DND-41 (cell line): Measurements from ENCODE around the gene NINJ1.

ENCODE experiments used
- CTCF ChIP-seq: IDR thresholded peaks from 2 replicates; pipeline ENCODE4 v1.5.1; 2012; ENCODE audit warnings: borderline replicate concordance, low read length, moderate library complexity, mild to moderate bottlenecking; ENCODE audit not compliant: poor library complexity, severe bottlenecking; ENCODE audit errors: extremely low read depth
- EZH2 ChIP-seq: IDR thresholded peaks from 3 replicates; pipeline ENCODE4 v1.6.1; 2012; ENCODE audit warnings: borderline replicate concordance, low read depth, mild to moderate bottlenecking, moderate library complexity, low read length, inconsistent platforms; ENCODE audit not compliant: severe bottlenecking

DNA sequence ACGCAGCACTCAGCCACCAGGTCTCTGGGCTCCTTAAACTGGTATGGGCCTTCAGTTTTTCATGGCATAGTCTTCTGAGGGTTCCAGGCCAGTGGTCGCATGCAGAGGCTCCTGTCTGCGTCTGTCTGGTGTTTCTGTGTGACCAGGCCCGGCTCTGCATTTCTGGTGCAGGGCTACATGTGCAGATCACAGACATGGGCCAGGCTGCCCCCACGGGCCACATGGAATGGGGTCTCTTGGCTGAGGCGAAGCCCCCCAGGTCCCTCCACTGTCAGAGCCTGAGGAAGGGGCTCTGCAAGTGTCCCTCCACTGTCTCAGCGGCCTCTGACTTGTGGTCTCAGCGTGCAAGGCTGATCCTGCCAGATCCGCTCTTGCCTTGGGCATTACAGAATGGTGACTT is 53.6 kb downstream of the NINJ1 start:
- TF ChIP-seq CTCF (no peak), EZH2 (no peak)
